ENCODE data around the gene AJAP1.

The AJAP1 gene

DNA sequence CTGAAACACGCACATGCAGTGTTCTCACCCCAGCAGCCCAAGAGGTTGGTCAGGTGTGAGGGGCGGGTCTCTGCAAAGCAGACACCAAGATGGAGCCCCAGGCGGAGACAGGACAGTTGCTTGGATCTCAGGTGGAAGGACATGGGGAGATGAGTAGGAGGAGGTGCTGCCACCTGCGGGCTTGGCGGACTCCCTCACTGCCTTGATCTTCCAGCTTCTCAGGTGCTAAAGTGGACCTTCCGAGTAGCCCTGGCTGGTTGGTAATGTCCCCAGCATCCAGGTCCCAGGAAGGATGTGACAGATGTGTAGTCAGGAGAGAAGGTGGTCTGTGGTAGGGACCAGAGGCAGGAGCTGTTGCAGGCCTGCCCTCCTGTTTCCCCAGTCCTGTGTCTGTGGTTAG is 114.1 kb downstream of the AJAP1 start:
- TF ChIP-seq ZFP30 (CRISPR knock-in tag; IDR thresholded peaks at IDR 0.05) (no peak), GLIS3 (CRISPR knock-in tag; IDR thresholded peaks at IDR 0.05) (no peak), RARB (CRISPR knock-in tag; IDR thresholded peaks at IDR 0.05) (no peak), TCF4 (CRISPR knock-in tag; IDR thresholded peaks at IDR 0.05; ENCODE audit: borderline replicate concordance) (no peak), ZNF565 (CRISPR knock-in tag; conservative IDR thresholded peaks at IDR 0.05; ENCODE audit: low read depth) (no peak), CSDC2 (CRISPR knock-in tag; IDR thresholded peaks at IDR 0.05) (no peak), OSR1 (CRISPR knock-in tag; IDR thresholded peaks at IDR 0.05) (no peak), ARNTL (CRISPR knock-in tag; IDR thresholded peaks at IDR 0.05; ENCODE audit: borderline replicate concordance, low read depth) (no peak), ZFP3 (CRISPR knock-in tag; IDR thresholded peaks at IDR 0.05) (no peak), ESRRG (CRISPR knock-in tag; IDR thresholded peaks at IDR 0.05) (no peak), TOX (CRISPR knock-in tag; IDR thresholded peaks at IDR 0.05; ENCODE audit: borderline replicate concordance) (no peak), ZNF70 (CRISPR knock-in tag; IDR thresholded peaks at IDR 0.05) (no peak)
- TF ChIP-seq, protein P1, sequence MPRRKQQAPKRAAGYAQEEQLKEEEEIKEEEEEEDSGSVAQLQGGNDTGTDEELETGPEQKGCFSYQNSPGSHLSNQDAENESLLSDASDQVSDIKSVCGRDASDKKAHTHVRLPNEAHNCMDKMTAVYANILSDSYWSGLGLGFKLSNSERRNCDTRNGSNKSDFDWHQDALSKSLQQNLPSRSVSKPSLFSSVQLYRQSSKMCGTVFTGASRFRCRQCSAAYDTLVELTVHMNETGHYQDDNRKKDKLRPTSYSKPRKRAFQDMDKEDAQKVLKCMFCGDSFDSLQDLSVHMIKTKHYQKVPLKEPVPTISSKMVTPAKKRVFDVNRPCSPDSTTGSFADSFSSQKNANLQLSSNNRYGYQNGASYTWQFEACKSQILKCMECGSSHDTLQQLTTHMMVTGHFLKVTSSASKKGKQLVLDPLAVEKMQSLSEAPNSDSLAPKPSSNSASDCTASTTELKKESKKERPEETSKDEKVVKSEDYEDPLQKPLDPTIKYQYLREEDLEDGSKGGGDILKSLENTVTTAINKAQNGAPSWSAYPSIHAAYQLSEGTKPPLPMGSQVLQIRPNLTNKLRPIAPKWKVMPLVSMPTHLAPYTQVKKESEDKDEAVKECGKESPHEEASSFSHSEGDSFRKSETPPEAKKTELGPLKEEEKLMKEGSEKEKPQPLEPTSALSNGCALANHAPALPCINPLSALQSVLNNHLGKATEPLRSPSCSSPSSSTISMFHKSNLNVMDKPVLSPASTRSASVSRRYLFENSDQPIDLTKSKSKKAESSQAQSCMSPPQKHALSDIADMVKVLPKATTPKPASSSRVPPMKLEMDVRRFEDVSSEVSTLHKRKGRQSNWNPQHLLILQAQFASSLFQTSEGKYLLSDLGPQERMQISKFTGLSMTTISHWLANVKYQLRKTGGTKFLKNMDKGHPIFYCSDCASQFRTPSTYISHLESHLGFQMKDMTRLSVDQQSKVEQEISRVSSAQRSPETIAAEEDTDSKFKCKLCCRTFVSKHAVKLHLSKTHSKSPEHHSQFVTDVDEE (CRISPR knock-in tag; IDR thresholded peaks at IDR 0.05), result no peak
- TF ChIP-seq, protein P2, sequence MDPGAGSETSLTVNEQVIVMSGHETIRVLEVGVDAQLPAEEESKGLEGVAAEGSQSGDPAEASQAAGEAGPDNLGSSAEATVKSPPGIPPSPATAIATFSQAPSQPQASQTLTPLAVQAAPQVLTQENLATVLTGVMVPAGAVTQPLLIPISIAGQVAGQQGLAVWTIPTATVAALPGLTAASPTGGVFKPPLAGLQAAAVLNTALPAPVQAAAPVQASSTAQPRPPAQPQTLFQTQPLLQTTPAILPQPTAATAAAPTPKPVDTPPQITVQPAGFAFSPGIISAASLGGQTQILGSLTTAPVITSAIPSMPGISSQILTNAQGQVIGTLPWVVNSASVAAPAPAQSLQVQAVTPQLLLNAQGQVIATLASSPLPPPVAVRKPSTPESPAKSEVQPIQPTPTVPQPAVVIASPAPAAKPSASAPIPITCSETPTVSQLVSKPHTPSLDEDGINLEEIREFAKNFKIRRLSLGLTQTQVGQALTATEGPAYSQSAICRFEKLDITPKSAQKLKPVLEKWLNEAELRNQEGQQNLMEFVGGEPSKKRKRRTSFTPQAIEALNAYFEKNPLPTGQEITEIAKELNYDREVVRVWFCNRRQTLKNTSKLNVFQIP (CRISPR knock-in tag; IDR thresholded peaks at IDR 0.05; ENCODE audit: borderline replicate concordance, low read depth), result no peak

DNA sequence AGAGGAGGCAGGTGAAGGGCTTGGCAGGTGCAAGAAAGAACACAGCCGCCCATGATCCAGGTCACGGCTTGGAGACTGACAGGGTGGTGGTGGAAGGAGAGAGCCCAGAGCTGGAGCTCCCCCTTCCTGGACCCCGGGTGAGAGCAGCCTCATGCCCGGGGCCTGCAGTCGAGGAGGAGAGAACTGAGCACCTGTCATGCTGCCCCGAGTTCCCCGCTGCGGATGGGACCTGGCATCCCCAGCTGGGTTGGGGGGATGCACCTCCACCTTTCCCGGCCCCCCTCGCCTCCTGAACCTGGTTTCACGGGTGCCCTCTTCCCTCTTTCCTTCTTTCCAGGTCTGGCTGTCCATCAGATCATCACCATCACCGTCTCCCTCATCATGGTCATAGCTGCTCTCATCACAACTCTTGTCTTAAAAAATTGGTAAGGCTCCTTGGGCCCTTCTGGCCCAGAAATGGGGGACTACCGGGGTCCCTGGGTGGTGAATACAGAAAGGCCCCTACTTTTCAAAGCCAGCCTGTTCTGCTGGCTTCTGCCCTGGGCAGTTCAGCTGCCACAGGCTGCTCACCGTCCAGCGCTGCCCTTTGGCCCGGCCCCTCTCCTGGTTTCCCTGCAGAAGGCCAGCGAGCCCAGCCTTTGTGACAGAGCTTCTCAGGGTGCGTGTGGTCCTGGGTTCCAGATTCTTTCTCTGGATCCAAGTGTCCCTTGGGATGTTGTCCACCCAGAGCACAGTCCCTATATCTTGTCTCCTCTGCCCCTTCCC is 115.3 kb downstream of the AJAP1 start:
- no peak for ATAC-seq
- TF ChIP-seq TOX (CRISPR knock-in tag; IDR thresholded peaks at IDR 0.05; ENCODE audit: borderline replicate concordance), result no peak
- TF ChIP-seq, protein P3, sequence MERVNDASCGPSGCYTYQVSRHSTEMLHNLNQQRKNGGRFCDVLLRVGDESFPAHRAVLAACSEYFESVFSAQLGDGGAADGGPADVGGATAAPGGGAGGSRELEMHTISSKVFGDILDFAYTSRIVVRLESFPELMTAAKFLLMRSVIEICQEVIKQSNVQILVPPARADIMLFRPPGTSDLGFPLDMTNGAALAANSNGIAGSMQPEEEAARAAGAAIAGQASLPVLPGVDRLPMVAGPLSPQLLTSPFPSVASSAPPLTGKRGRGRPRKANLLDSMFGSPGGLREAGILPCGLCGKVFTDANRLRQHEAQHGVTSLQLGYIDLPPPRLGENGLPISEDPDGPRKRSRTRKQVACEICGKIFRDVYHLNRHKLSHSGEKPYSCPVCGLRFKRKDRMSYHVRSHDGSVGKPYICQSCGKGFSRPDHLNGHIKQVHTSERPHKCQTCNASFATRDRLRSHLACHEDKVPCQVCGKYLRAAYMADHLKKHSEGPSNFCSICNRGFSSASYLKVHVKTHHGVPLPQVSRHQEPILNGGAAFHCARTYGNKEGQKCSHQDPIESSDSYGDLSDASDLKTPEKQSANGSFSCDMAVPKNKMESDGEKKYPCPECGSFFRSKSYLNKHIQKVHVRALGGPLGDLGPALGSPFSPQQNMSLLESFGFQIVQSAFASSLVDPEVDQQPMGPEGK (CRISPR knock-in tag; IDR thresholded peaks at IDR 0.05; ENCODE audit: borderline replicate concordance), result no peak
- no peak for TF ChIP-seq BACH2 (CRISPR knock-in tag; IDR thresholded peaks at IDR 0.05; ENCODE audit: borderline replicate concordance)
- TF ChIP-seq TCF4 (CRISPR knock-in tag; IDR thresholded peaks at IDR 0.05; ENCODE audit: borderline replicate concordance), result no peak
- no peak for TF ChIP-seq ARNTL (CRISPR knock-in tag; IDR thresholded peaks at IDR 0.05; ENCODE audit: borderline replicate concordance, low read depth)
- no peak for TF ChIP-seq OSR1 (CRISPR knock-in tag; IDR thresholded peaks at IDR 0.05)
- TF ChIP-seq ISL1 (CRISPR knock-in tag; IDR thresholded peaks at IDR 0.05), result no peak
- TF ChIP-seq, protein P4, sequence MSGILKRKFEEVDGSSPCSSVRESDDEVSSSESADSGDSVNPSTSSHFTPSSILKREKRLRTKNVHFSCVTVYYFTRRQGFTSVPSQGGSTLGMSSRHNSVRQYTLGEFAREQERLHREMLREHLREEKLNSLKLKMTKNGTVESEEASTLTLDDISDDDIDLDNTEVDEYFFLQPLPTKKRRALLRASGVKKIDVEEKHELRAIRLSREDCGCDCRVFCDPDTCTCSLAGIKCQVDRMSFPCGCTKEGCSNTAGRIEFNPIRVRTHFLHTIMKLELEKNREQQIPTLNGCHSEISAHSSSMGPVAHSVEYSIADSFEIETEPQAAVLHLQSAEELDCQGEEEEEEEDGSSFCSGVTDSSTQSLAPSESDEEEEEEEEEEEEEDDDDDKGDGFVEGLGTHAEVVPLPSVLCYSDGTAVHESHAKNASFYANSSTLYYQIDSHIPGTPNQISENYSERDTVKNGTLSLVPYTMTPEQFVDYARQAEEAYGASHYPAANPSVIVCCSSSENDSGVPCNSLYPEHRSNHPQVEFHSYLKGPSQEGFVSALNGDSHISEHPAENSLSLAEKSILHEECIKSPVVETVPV (CRISPR knock-in tag; IDR thresholded peaks at IDR 0.05), result no peak
- TF ChIP-seq ZFP3 (CRISPR knock-in tag; IDR thresholded peaks at IDR 0.05), result no peak
- no peak for TF ChIP-seq ESRRG (CRISPR knock-in tag; IDR thresholded peaks at IDR 0.05)

More for the DNA sequence above, 114.1 kb downstream of the AJAP1 start:
- ATAC-seq, result no peak

DNA sequence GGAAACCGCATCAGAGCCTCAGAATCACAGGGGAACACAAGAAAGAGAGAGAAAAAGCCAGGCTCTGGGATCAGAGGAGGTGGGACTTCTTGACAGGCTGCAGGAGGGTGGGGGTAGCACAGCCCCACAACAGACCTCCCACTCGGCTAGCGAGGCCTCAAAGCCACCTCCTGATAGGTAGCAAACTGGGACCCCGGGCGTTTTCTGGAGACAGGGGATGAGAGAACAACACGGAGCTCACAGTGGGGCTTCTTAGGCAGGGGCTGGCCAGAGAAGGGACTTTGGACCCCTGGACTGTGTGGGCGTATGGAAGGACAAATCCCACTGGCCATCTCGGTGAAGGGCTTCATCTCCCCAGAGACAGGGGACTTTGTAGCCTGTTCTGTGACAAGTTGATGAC is 116.3 kb downstream of the AJAP1 start:
- no peak for ATAC-seq
- no peak for TF ChIP-seq OSR1 (CRISPR knock-in tag; IDR thresholded peaks at IDR 0.05)
- TF ChIP-seq, protein P2 (CRISPR knock-in tag; IDR thresholded peaks at IDR 0.05; ENCODE audit: borderline replicate concordance, low read depth), result no peak
